Astrocyte (in vitro differentiated cells and primary cell): ENCODE measurements around the gene TSPAN15. TPM values are rescaled to one million over a fixed set of nuclear protein-coding genes. Genes with fewer than 3 reads are reported as not detected.
"Not testable (repeated sequence)": the region's sequence is repeated elsewhere in the genome, so short reads cannot be mapped to it uniquely, and the experiment has no call there.

ENCODE experiments used
- DNase-seq: peaks from one replicate; pipeline ENCODE4 v3.0.0-alpha.2; 2010; ENCODE audit warnings: low read depth
- FAIRE-seq: peaks from 2 replicates; lab custom pipeline; 2011; peaks lifted over from hg19 to GRCh38; lab: Jason Lieb, UNC
- H2AFZ ChIP-seq: 2 replicates; pipeline ENCODE4 v1.6.0; 2012; ENCODE audit warnings: low read depth, low read length, inconsistent platforms
- H3K27ac ChIP-seq: 2 replicates; pipeline ENCODE4 v1.5.1; 2011; ENCODE audit warnings: low read depth, low read length, inconsistent platforms
- H3K27me3 ChIP-seq: 2 replicates; pipeline ENCODE4 v1.6.0; 2011; ENCODE audit warnings: low read length, inconsistent platforms; ENCODE audit not compliant: insufficient read depth
- H3K36me3 ChIP-seq: 2 replicates; pipeline ENCODE4 v1.5.1; 2011; ENCODE audit warnings: low read length, inconsistent platforms; ENCODE audit not compliant: insufficient read depth
- H3K4me1 ChIP-seq: 2 replicates; pipeline ENCODE4 v1.5.1; 2011; ENCODE audit warnings: low read length, inconsistent platforms; ENCODE audit not compliant: insufficient read depth
- H3K4me2 ChIP-seq: 2 replicates; pipeline ENCODE4 v1.6.0; 2012; ENCODE audit warnings: low read length, inconsistent platforms
- H3K4me3 ChIP-seq: 2 replicates; pipeline ENCODE4 v1.5.1; 2011; ENCODE audit warnings: low read depth, mild to moderate bottlenecking, low read length, inconsistent platforms; ENCODE audit not compliant: insufficient read depth
- H3K79me2 ChIP-seq: 2 replicates; pipeline ENCODE4 v1.6.0; 2012; ENCODE audit warnings: mild to moderate bottlenecking, low read length, inconsistent platforms; ENCODE audit not compliant: insufficient read depth
- H3K9ac ChIP-seq: 2 replicates; pipeline ENCODE4 v1.6.0; 2012; ENCODE audit warnings: mild to moderate bottlenecking, low read length, inconsistent platforms
- H3K9me3 ChIP-seq: 2 replicates; pipeline ENCODE4 v1.5.1; 2012; ENCODE audit warnings: low read depth, mild to moderate bottlenecking, low read length, inconsistent platforms; ENCODE audit not compliant: insufficient read depth
- H4K20me1 ChIP-seq: 2 replicates; pipeline ENCODE4 v1.6.0; 2012; ENCODE audit warnings: low read length, inconsistent platforms; ENCODE audit not compliant: insufficient read depth
- H3K27ac Mint-ChIP-seq: one replicate; pipeline ENCODE4 v1.8.0; 2021; ENCODE audit warnings: mild to moderate bottlenecking, mixed read lengths; ENCODE audit not compliant: unreplicated experiment
- H3K27me3 Mint-ChIP-seq: one replicate; pipeline ENCODE4 v1.8.0; 2021; ENCODE audit warnings: low read depth, mixed read lengths; ENCODE audit not compliant: unreplicated experiment
- H3K36me3 Mint-ChIP-seq: one replicate; pipeline ENCODE4 v1.8.0; 2021; ENCODE audit warnings: low read depth, mixed read lengths; ENCODE audit not compliant: unreplicated experiment
- H3K4me1 Mint-ChIP-seq: one replicate; pipeline ENCODE4 v1.8.0; 2021; ENCODE audit warnings: low read depth, mixed read lengths; ENCODE audit not compliant: unreplicated experiment
- H3K4me3 Mint-ChIP-seq: one replicate; pipeline ENCODE4 v1.8.0; 2021; ENCODE audit warnings: mild to moderate bottlenecking, moderate library complexity, mixed read lengths; ENCODE audit not compliant: unreplicated experiment
- H3K9me3 Mint-ChIP-seq: one replicate; pipeline ENCODE4 v1.8.0; 2021; ENCODE audit warnings: mild to moderate bottlenecking, mixed read lengths; ENCODE audit not compliant: unreplicated experiment
- CTCF ChIP-seq: IDR thresholded peaks from 2 replicates; pipeline ENCODE4 v1.5.1; 2011; ENCODE audit warnings: low read depth, mild to moderate bottlenecking, inconsistent platforms, low read length, moderate library complexity; ENCODE audit not compliant: insufficient read depth
- EZH2 ChIP-seq: IDR thresholded peaks from 2 replicates; pipeline ENCODE4 v1.6.1; 2012; ENCODE audit warnings: mild to moderate bottlenecking, low read length, inconsistent platforms; ENCODE audit not compliant: insufficient read depth
- total RNA-seq: library from RNA; stranded (reverse); gene quantifications from 2 replicates; pipeline ENCODE4 v1.2.1, GENCODE V29; 2021

TSPAN15 gene
- total RNA-seq, 1 donor from 2014 or later = 9.4 TPM

DNA sequence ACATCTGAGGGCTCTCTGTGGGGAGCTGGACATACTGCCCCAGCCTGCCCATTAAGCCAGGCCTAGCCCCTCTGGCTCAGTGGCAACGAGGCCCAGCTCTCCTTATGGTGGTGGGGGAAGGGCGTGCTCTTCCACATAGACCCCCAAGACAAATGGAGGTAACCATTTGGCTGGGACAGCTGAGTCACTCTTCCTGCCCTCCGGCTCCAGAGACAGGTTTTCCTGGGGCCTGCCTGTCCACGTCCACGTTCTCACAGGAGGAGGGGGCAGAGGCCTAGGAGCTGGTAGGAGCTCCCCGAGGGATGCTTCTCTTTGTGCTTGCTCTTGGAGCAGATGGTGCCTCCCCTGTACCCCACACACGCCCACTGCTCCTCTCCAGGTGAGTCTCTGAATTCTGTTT is 33.5 kb downstream of the TSPAN15 start:
- no peaks in the 10 kb centered on the region for H3K36me3 ChIP-seq
- Mint-ChIP-seq H3K27ac (no peak overlapping the region), H3K4me1 (peaks cover 10% of the 10 kb centered on the region), H3K36me3 (peaks cover 20% of the 10 kb centered on the region), H3K4me3 (no peak overlapping the region), H3K9me3 (peaks cover 20% of the 10 kb centered on the region), H3K27me3 (peaks cover 2% of the 10 kb centered on the region)
- no peaks in the 10 kb centered on the region for H3K27me3 ChIP-seq
- DNase-seq (no peak), FAIRE-seq (no peak)
- no peak overlapping the region for H3K4me3 ChIP-seq
- H3K9me3 ChIP-seq = no peaks in the 10 kb centered on the region
- H3K4me2 ChIP-seq = no peak overlapping the region
- H3K9ac ChIP-seq = no peak overlapping the region
- H4K20me1 ChIP-seq = no peaks in the 10 kb centered on the region
- H2AFZ ChIP-seq = no peak overlapping the region
- TF ChIP-seq EZH2 (no peak), CTCF (no peak)
- no peaks in the 10 kb centered on the region for H3K4me1 ChIP-seq
- H3K27ac ChIP-seq = no peak overlapping the region
- no peaks in the 10 kb centered on the region for H3K79me2 ChIP-seq

DNA sequence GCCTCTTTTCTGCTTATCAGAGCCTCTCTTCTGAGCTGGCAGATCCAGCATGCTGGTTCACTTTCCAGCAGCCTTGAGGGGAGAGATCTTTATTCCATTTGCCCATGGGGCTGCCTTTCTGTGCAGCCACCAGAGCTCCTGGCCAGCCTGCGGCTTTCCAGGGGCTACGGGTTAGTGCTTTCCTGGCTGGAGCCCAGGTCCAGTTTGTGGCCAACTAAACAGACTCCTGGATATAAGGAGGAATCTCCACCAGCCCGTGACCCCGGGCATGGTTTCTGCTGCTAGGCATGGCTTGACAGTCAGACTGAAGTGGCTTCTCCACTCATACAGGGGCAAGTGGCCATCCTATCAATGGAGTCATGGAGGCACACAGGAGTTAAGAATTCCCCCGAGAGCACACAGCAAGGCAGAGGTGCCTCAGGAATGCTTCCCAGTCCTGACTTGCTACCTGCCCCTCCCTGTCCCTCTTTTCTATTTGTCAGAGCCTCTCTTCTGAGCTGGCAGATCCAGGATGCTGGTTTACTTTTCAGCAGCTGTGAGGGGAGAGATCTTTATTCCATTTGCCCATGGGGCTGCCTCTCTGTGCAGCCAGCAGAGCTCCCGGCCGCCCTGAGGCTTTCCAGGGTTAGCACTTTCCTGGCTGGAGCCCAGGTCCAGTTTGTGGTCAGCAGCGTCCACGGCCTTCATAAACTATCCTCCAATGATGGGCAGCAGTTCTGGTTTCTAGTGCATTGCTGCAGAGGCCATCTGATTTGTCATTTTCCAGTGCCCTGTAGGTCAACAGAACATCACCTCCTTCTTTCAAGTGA is 35.9 kb downstream of the TSPAN15 start:
- Histone ChIP-seq H3K4me3 (no peak overlapping the region), H3K27me3 (no peaks in the 10 kb centered on the region), H3K79me2 (no peaks in the 10 kb centered on the region), H3K9ac (no peak overlapping the region), H3K4me2 (no peak overlapping the region), H3K4me1 (no peaks in the 10 kb centered on the region), H3K27ac (no peak overlapping the region), H2AFZ (no peak overlapping the region), H3K9me3 (no peaks in the 10 kb centered on the region), H4K20me1 (no peaks in the 10 kb centered on the region), H3K36me3 (no peaks in the 10 kb centered on the region)
- Mint-ChIP-seq H3K4me1 (peaks cover 1% of the 10 kb centered on the region), H3K27ac (no peak overlapping the region), H3K36me3 (peaks cover 20% of the 10 kb centered on the region), H3K4me3 (no peak overlapping the region), H3K27me3 (no peaks in the 10 kb centered on the region), H3K9me3 (peaks cover 20% of the 10 kb centered on the region)
- FAIRE-seq (no peak), DNase-seq (no peak)
- TF ChIP-seq EZH2 (no peak), CTCF (no peak)

DNA sequence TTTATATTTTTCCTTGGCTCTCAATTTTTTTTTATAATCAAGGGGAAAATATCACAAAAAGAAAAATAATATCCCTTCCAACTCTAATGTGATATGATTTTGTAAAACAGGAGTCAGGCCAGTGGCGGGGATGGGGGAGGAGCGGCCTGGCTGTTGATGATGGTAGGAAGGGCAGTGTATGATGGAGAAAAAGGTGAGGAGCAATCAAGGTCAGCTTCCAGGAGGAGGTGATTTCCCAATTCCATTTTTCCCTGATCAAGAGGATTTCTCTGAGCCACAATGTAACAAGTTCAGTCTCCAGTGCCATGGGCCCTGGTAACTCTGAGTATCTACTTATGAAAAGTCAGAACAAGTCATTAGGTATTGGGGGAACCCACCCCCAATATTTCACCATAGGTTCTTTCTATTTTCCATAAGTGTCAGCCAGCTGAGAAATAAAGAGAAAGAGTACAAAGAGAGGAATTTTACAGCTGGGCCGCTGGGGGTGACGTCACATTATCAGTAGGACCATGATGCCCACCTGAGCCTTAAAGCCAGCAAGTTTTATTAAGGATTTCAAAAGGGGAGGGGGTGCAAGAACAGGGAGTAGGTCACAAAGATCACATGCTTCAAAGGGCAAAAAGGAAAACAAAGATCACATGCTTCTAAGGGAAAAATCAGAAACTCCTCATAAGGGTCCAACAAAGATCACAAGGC is 37.0 kb downstream of the TSPAN15 start:
- H3K27ac Mint-ChIP-seq, H3K79me2 ChIP-seq, H2AFZ ChIP-seq, H3K4me2 ChIP-seq, H3K27ac ChIP-seq, H3K4me3 ChIP-seq, H3K9ac ChIP-seq, H3K36me3 ChIP-seq, H3K4me1 ChIP-seq, H3K27me3 Mint-ChIP-seq, H3K9me3 ChIP-seq, FAIRE-seq, H3K4me3 Mint-ChIP-seq, H4K20me1 ChIP-seq, H3K4me1 Mint-ChIP-seq, DNase-seq, H3K27me3 ChIP-seq: not testable (repeated sequence)
- peaks cover 20% of the 10 kb centered on the region for H3K36me3 Mint-ChIP-seq
- H3K9me3 Mint-ChIP-seq = peaks cover 20% of the 10 kb centered on the region

DNA sequence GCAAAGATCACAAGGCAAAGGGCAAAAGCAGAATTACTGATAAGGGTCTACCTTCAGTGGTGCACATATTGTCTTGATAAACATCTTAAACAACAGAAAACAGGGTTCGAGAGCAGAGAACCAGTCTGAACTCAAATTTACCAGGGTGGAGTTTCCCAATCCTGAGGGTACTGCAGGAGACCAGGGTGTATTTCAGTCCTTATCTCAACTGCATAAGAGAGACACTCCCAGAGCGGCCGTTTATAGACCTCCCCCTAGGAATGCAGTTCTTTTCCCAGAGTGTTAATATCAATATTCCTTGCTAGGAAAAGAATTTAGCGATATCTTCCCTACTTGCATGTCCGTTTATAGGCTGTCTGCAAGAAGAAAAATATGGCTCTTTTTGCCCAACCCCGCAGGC is 37.6 kb downstream of the TSPAN15 start:
- not testable (repeated sequence) for H3K4me1 Mint-ChIP-seq, H3K9ac ChIP-seq, H3K4me2 ChIP-seq, H3K36me3 ChIP-seq, FAIRE-seq, H3K4me3 Mint-ChIP-seq, H3K9me3 ChIP-seq, H2AFZ ChIP-seq, H3K27ac ChIP-seq, H3K4me3 ChIP-seq, H3K27ac Mint-ChIP-seq, H3K79me2 ChIP-seq, DNase-seq, H3K27me3 Mint-ChIP-seq, H4K20me1 ChIP-seq, H3K4me1 ChIP-seq, H3K27me3 ChIP-seq
- peaks cover 19% of the 10 kb centered on the region for H3K36me3 Mint-ChIP-seq
- peaks cover 16% of the 10 kb centered on the region for H3K9me3 Mint-ChIP-seq
